HepG2 (cell line): Measurements from ENCODE around the gene ZFP92. TPM values are rescaled to one million over a fixed set of nuclear protein-coding genes. Genes with fewer than 3 reads are reported as not detected.

Source experiments
- ATAC-seq: fragments of 200-7000 bp; cut with Tn5 transposase; 3 replicates; pipeline ENCODE4 v1.9.1; 2020; ENCODE audit warnings: mild to moderate bottlenecking, moderate library complexity
- BruUV-seq: library from RNA; stranded (reverse); fragments of 400-500 nt; replicated peaks from 2 replicates; lab custom pipeline; 2021; lab: Mats Ljungman, UMichigan
- CTCF ChIA-PET: fragments of 300-600 bp; formaldehyde crosslinking; extraction: SDS; loops from one replicate; lab custom pipeline; 2021; ENCODE audit warnings: low total read pairs, inconsistent platforms, low intra/inter-chr PET ratio; lab: Yijun Ruan, JAX
- POLR2A ChIA-PET: fragments of 350-600 bp; sonication (Branson Sonifier 250); formaldehyde crosslinking; loops from one replicate; lab custom pipeline; 2020; ENCODE audit warnings: antibody characterized with exemption, inconsistent platforms; lab: Yijun Ruan, JAX
- DNase-seq: peaks from one replicate; pipeline ENCODE4 v3.0.0-alpha.2; 2015; ENCODE audit warnings: low spot score
- FAIRE-seq: peaks from 3 replicates; lab custom pipeline; 2011; peaks lifted over from hg19 to GRCh38; lab: Jason Lieb, UNC
- H2AFZ ChIP-seq: one replicate; pipeline ENCODE4 v1.6.1; 2011; ENCODE audit warnings: low read length, inconsistent platforms
- H3K27ac ChIP-seq: fragments of 300-600 bp; 3 replicates; pipeline ENCODE4 v1.8.0; 2011; ENCODE audit warnings: mixed run types, mild to moderate bottlenecking, mixed read lengths, low read length, inconsistent platforms; ENCODE audit not compliant: insufficient read depth; ENCODE audit errors: extremely low read length
- H3K27me3 ChIP-seq, 2 experiments: fragments of 200-600 bp in 1 of 2; 2 replicates in 1 of 2; 3 replicates in 1 of 2; pipeline versions ENCODE4 v1.6.0 to v1.8.0; 2011; ENCODE audit warnings: low read length in 2 of 2, mild to moderate bottlenecking in 2 of 2, moderate library complexity in 2 of 2, inconsistent platforms in 1 of 2; ENCODE audit not compliant: insufficient read depth in 2 of 2, control insufficient read depth in 1 of 2
- H3K36me3 ChIP-seq, 2 experiments: fragments of 200-600 bp in 1 of 2; replicated peaks in 1 of 2; 2 replicates in 1 of 2; 3 replicates in 1 of 2; pipeline versions ENCODE4 v1.5.1 to v1.8.0; 2011; ENCODE audit warnings: low read length in 2 of 2, inconsistent platforms in 1 of 2; ENCODE audit not compliant: insufficient read depth in 2 of 2, control insufficient read depth in 1 of 2
- H3K4me1 ChIP-seq: 2 replicates; pipeline ENCODE4 v1.5.1; 2012; ENCODE audit warnings: low read length, inconsistent platforms; ENCODE audit not compliant: insufficient read depth
- H3K4me2 ChIP-seq: 2 replicates; pipeline ENCODE4 v1.6.0; 2011; ENCODE audit warnings: low read depth, low read length, inconsistent platforms
- H3K4me3 ChIP-seq, 3 experiments: fragments of 200-600 bp in 1 of 3; sonication (generic), shearing (Covaris generic) in 1 of 3; replicated peaks in 1 of 3; 2 replicates each; pipeline ENCODE4 v1.5.1; 2011 to 2016; ENCODE audit warnings: low read length in 3 of 3, inconsistent platforms in 2 of 3, low read depth in 2 of 3, mild to moderate bottlenecking in 2 of 3, control low read depth in 1 of 3, mixed read lengths in 1 of 3; ENCODE audit not compliant: insufficient read depth in 1 of 3
- H3K79me2 ChIP-seq: one replicate; pipeline ENCODE4 v1.6.1; 2011; ENCODE audit warnings: low read length, inconsistent platforms; ENCODE audit not compliant: insufficient read depth
- H3K9ac ChIP-seq: 2 replicates; pipeline ENCODE4 v1.6.0; 2011; ENCODE audit warnings: mild to moderate bottlenecking, low read depth, low read length, inconsistent platforms; ENCODE audit not compliant: insufficient read depth
- H3K9me3 ChIP-seq: 2 replicates; pipeline ENCODE4 v1.5.1; 2012; ENCODE audit warnings: mild to moderate bottlenecking, low read length
- H4K20me1 ChIP-seq: 2 replicates; pipeline ENCODE4 v1.6.0; 2011; ENCODE audit warnings: inconsistent platforms, mild to moderate bottlenecking, low read length, moderate library complexity; ENCODE audit not compliant: insufficient read depth
- ETV6 ChIP-seq: sonication (generic); formaldehyde crosslinking; conservative IDR thresholded peaks from 2 replicates; pipeline ENCODE4 v1.4.0; 2020; ENCODE audit warnings: missing genetic modification reagents
- EZH2 ChIP-seq: conservative IDR thresholded peaks from 2 replicates; pipeline ENCODE4 v1.6.1; 2012; ENCODE audit warnings: mild to moderate bottlenecking, low read depth, low read length, moderate library complexity
- IKZF4 ChIP-seq: sonication (generic); formaldehyde crosslinking; IDR thresholded peaks from 2 replicates; pipeline ENCODE4 v1.5.1; 2020; ENCODE audit warnings: borderline replicate concordance, mild to moderate bottlenecking, low read depth, missing genetic modification reagents; ENCODE audit errors: not compliant biosample characterization
- KLF16 ChIP-seq, 2 experiments: sonication (generic) in 1 of 2; formaldehyde crosslinking in 1 of 2; IDR thresholded peaks; 2 replicates each; pipeline versions ENCODE4 v1.6.1 to v1.8.0; 2016 to 2023; ENCODE audit warnings: missing genetic modification reagents in 2 of 2, missing compliant biosample characterization in 1 of 2
- MLLT10 ChIP-seq: sonication (generic); formaldehyde crosslinking; IDR thresholded peaks from 2 replicates; pipeline ENCODE4 v1.4.0; 2020; ENCODE audit warnings: missing genetic modification reagents
- RBFOX2 ChIP-seq: fragments of 200-400 bp; formaldehyde crosslinking; IDR thresholded peaks from 2 replicates; pipeline ENCODE4 v1.6.1; 2017; ENCODE audit warnings: low read depth, mild to moderate bottlenecking, low read length
- WIZ ChIP-seq: sonication (generic); formaldehyde crosslinking; IDR thresholded peaks from 2 replicates; pipeline ENCODE4 v1.5.1; 2020; ENCODE audit warnings: mild to moderate bottlenecking, missing genetic modification reagents
- ZNF138 ChIP-seq: sonication (generic); formaldehyde crosslinking; IDR thresholded peaks from 2 replicates; pipeline ENCODE4 v1.5.0; 2020; ENCODE audit warnings: mild to moderate bottlenecking, low read depth, missing genetic modification reagents
- ZNF160 ChIP-seq: sonication (generic); formaldehyde crosslinking; IDR thresholded peaks from 2 replicates; pipeline ENCODE4 v1.8.0; 2022; ENCODE audit warnings: mild to moderate bottlenecking, inconsistent platforms, missing genetic modification reagents
- ZNF225 ChIP-seq: sonication (generic); formaldehyde crosslinking; IDR thresholded peaks from 2 replicates; pipeline ENCODE4 v1.4.0; 2020; ENCODE audit warnings: mild to moderate bottlenecking, missing genetic modification reagents
- ZNF577 ChIP-seq: sonication (generic); formaldehyde crosslinking; IDR thresholded peaks from 2 replicates; pipeline ENCODE4 v1.4.0; 2020; ENCODE audit warnings: mild to moderate bottlenecking, low read depth, missing genetic modification reagents, borderline replicate concordance
- WGBS: methylation state at CpG from one replicate; pipeline ENCODE4 v1.1.6; 2017; ENCODE audit warnings: low lambda C conversion rate; 5-methylcytosine and 5-hydroxymethylcytosine counted together
- in situ Hi-C: cut with HindIII; loops from 2 replicates; pipeline ENCODE4 v1.10.0; 2017; ENCODE audit warnings: low pct_unique_long_range_greater_than_20kb; ENCODE audit not compliant: extremely low pct_ligation_motif_present
- intact Hi-C: fragments of 100-400 bp; cut with micrococcal nuclease; formaldehyde crosslinking; loops from one replicate; pipeline ENCODE4 v1.10.0; 2022; ENCODE audit not compliant: unreplicated experiment
- polyA plus RNA-seq, 8 experiments: library from polyadenylated mRNA; depleted of rRNA in 3 of 8; stranded (reverse) in 7 of 8; unstranded in 1 of 8; fragments of >200 nt; fragmentation: Illumina TruSeq in 4 of 8; extraction: Trizol in 4 of 8; gene quantifications; 2 replicates each; pipeline versions ENCODE4 v1.2.1 to v1.2.3, GENCODE V29; 2011 to 2016; ENCODE audit warnings: low read depth in 4 of 8, missing spikeins in 1 of 8, mixed read lengths in 1 of 8; ENCODE audit not compliant: insufficient read depth in 1 of 8
- total RNA-seq, 5 experiments: library from RNA; depleted of rRNA; stranded (reverse); fragments of >200 nt; fragmentation: Illumina TruSeq; extraction: Trizol; gene quantifications; 2 replicates each; pipeline ENCODE4 v1.2.3, GENCODE V29; 2016; ENCODE audit warnings: low read depth in 1 of 5
- TF ChIP-seq, protein P1 (sequence below): fragments of 450-650 bp; IDR thresholded peaks from 2 replicates; pipeline ENCODE4 v1.6.1; 2016
- TF ChIP-seq, protein P2 (sequence below): IDR thresholded peaks from 2 replicates; pipeline ENCODE4 v1.6.1; 2016; ENCODE audit warnings: missing genetic modification reagents, missing compliant biosample characterization
- TF ChIP-seq, protein P3 (sequence below): sonication (generic); formaldehyde crosslinking; IDR thresholded peaks from 2 replicates; pipeline ENCODE4 v1.4.0; 2020; ENCODE audit warnings: missing genetic modification reagents
- TF ChIP-seq, protein P4 (sequence below): sonication (generic); formaldehyde crosslinking; conservative IDR thresholded peaks from 2 replicates; pipeline ENCODE4 v1.4.0; 2020; ENCODE audit warnings: missing genetic modification reagents

The ZFP92 gene
- total and polyA plus RNA-seq, 2 of the 13 experiments (the other 11 are each of a cell fraction or from before 2014, with no cell fraction given), result 0.02 TPM; not detected in 1

DNA sequence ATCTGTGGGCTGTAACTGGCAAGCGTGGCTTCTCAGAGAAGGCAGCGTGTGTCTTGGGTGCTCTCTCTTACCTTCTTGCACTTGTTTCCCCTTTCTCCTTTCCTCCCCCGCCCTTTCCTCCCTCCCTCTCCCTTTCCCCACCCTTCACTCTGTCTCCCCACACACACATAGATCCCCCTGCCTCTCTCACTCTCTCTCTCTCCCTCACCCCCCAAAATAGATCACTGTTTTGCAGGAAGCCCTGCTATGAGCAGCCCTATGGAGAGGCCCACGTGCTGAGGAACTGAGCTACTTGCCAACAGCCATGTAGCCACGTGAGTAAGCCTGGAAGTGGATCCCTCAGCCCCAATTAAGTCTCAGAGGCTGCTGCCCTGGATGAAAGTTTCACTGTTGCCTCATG lies 5.8 kb upstream of the ZFP92 start:
- H2AFZ ChIP-seq, result no peak overlapping the region
- intact Hi-C loops (no loop called here), in situ Hi-C loops (no loop called here)
- H3K4me1 ChIP-seq, result peaks cover 30% of the 10 kb centered on the region
- no peaks in the 10 kb centered on the region for H3K9me3 ChIP-seq
- FAIRE-seq (no peak), ATAC-seq (no peak), DNase-seq (no peak)
- no peaks in the 10 kb centered on the region for H3K79me2 ChIP-seq
- no peaks in the 10 kb centered on the region for H3K36me3 ChIP-seq
- TF ChIP-seq, protein P1, sequence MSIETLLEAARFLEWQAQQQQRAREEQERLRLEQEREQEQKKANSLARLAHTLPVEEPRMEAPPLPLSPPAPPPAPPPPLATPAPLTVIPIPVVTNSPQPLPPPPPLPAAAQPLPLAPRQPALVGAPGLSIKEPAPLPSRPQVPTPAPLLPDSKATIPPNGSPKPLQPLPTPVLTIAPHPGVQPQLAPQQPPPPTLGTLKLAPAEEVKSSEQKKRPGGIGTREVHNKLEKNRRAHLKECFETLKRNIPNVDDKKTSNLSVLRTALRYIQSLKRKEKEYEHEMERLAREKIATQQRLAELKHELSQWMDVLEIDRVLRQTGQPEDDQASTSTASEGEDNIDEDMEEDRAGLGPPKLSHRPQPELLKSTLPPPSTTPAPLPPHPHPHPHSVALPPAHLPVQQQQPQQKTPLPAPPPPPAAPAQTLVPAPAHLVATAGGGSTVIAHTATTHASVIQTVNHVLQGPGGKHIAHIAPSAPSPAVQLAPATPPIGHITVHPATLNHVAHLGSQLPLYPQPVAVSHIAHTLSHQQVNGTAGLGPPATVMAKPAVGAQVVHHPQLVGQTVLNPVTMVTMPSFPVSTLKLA, result peak; percentile 33; the same call in 1 of the 2 replicates
- no peak for TF ChIP-seq ZNF577 (CRISPR knock-in tag)
- ChIA-PET POLR2A (no interaction called here), CTCF (no interaction called here)
- no peak overlapping the region for H3K4me3 ChIP-seq
- H3K27ac ChIP-seq, result no peak overlapping the region
- BruUV-seq, result no TSS peak
- H3K27me3 ChIP-seq, result no peaks in the 10 kb centered on the region
- H4K20me1 ChIP-seq, result no peaks in the 10 kb centered on the region
- no peak overlapping the region for H3K4me2 ChIP-seq
- WGBS, result 40% methylated on average over 5 of the region's 5 CpGs
- no peak overlapping the region for H3K9ac ChIP-seq

DNA sequence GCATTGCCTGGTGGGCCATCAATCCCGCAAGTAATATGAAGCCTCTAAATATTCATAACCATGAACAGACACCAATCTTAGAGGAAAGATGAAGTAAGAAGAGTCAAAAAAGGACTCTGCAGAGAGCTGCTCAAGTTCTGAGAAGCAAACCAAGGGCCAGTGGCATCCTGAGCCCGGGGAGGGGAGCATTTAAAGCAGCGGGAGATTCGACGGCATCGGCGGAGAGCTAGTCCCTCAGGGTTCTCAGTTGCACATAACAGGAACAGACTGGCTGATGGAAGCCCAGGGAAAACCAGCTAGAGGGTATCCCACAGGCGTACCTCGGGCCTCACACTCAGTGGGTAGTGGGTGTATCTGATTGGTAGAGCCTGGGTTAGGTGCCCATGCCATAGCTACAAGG lies 5.3 kb upstream of the ZFP92 start:
- ChIA-PET CTCF (no interaction called here), POLR2A (no interaction called here)
- Histone ChIP-seq H3K9ac (no peak overlapping the region), H3K4me2 (no peak overlapping the region), H3K27ac (no peak overlapping the region), H3K27me3 (no peaks in the 10 kb centered on the region), H3K36me3 (no peaks in the 10 kb centered on the region), H3K4me3 (no peak overlapping the region), H3K79me2 (no peaks in the 10 kb centered on the region), H3K4me1 (peaks cover 36% of the 10 kb centered on the region), H2AFZ (no peak overlapping the region), H3K9me3 (no peaks in the 10 kb centered on the region), H4K20me1 (no peaks in the 10 kb centered on the region)
- intact Hi-C loops, result no loop called here
- 67% methylated on average over 7 of the region's 9 CpGs for WGBS
- no peak for DNase-seq
- BruUV-seq, result no TSS peak
- ATAC-seq, result no peak
- FAIRE-seq, result no peak
- in situ Hi-C loops, result no loop called here
- TF ChIP-seq ZNF160 (no peak), RBFOX2 (no peak), KLF16 (CRISPR knock-in tag; IDR thresholded peaks at IDR 0.05) (no peak), EZH2 (no peak), ETV6 (CRISPR knock-in tag) (no peak), ZNF225 (no peak), IKZF4 (CRISPR knock-in tag) (no peak), ZNF138 (CRISPR knock-in tag) (no peak), MLLT10 (CRISPR knock-in tag) (no peak), WIZ (no peak)
- TF ChIP-seq, protein P2, sequence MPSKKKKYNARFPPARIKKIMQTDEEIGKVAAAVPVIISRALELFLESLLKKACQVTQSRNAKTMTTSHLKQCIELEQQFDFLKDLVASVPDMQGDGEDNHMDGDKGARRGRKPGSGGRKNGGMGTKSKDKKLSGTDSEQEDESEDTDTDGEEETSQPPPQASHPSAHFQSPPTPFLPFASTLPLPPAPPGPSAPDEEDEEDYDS (CRISPR knock-in tag), result no peak
- TF ChIP-seq, protein P3, sequence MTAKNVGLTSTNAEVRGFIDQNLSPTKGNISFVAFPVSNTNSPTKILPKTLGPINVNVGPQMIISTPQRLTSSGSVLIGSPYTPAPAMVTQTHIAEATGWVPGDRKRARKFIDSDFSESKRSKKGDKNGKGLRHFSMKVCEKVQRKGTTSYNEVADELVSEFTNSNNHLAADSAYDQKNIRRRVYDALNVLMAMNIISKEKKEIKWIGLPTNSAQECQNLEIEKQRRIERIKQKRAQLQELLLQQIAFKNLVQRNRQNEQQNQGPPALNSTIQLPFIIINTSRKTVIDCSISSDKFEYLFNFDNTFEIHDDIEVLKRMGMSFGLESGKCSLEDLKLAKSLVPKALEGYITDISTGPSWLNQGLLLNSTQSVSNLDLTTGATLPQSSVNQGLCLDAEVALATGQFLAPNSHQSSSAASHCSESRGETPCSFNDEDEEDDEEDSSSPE (CRISPR knock-in tag), result no peak
- TF ChIP-seq, protein P4, sequence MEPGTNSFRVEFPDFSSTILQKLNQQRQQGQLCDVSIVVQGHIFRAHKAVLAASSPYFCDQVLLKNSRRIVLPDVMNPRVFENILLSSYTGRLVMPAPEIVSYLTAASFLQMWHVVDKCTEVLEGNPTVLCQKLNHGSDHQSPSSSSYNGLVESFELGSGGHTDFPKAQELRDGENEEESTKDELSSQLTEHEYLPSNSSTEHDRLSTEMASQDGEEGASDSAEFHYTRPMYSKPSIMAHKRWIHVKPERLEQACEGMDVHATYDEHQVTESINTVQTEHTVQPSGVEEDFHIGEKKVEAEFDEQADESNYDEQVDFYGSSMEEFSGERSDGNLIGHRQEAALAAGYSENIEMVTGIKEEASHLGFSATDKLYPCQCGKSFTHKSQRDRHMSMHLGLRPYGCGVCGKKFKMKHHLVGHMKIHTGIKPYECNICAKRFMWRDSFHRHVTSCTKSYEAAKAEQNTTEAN (CRISPR knock-in tag), result no peak
